ENCODE results near the gene FGFBP3.

- TF ChIP-seq POLR2AphosphoS5 (IDR thresholded peaks at IDR 0.05) (no peak), CTCF (IDR thresholded peaks at IDR 0.05) (no peak), EP300 (IDR thresholded peaks at IDR 0.05) (no peak), POLR2A (IDR thresholded peaks at IDR 0.05) (no peak)
Measured at GRCh38 chr10:91930939-91931338, 21.7 kb upstream of the FGFBP3 start.
